ENCODE measurements around the gene RYR2.
"Not testable (repeated sequence)": the region's sequence is repeated elsewhere in the genome, so short reads cannot be mapped to it uniquely, and the experiment has no call there.

Gene RYR2

DNA sequence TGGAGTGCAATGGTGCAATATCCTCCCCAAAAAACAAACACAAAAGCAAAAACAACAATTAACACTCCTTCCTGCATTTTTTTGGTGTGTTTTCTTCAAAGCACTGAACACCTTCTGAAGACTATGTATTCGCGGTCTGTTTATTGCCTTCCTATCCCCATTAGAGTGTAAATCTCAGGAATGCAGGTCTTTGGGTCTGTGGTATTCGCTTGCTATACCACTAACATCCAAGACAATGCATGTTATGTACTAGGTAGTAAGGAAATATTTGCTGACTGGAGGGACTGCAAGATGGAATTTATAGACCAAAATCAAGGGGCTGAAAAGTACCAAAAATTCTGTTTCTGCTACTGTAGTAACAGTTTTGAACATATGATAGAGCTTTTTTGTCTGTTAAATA is 299.4 kb downstream of the RYR2 start:
- in situ Hi-C loops (cut with HindIII; ENCODE audit: low pct_unique_long_range_greater_than_20kb, low sequenced_read_pairs), result no loop called here
- TF ChIP-seq JUND (IDR thresholded peaks at IDR 0.05; ENCODE audit: low read depth), result no peak
- DNase-seq (ENCODE audit: low read depth in 1 of 2, low spot score in 1 of 2), result no peak

DNA sequence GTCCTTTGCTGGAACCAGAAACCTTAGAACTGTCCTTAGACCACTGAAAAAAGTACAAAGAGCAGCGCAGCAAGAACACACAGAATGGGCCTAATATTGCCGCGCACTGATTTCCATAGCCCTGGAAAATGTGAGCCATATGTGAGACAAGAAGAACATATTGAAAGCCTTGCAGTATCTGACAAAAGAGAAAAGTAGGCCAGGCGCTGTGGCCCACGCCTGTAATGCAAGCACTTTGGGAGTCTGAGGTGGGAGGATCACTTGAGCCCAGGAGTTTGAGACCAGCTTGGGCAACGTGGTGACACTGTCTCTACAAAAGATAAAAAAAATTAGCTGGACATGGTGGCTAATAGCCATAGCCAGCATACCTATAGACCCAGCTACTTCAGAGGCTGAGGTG is 300.7 kb downstream of the RYR2 start:
- no peak for TF ChIP-seq JUND (IDR thresholded peaks at IDR 0.05; ENCODE audit: low read depth)
- DNase-seq (ENCODE audit: low read depth in 1 of 2, low spot score in 1 of 2), result no peak
- in situ Hi-C loops (cut with HindIII; ENCODE audit: low pct_unique_long_range_greater_than_20kb, low sequenced_read_pairs), result no loop called here

GRCh38 chr1:237352747-237353146 is 310.8 kb downstream of the RYR2 start:
- in situ Hi-C loops (cut with HindIII; ENCODE audit: low pct_unique_long_range_greater_than_20kb, low sequenced_read_pairs), result no loop called here
- no peak for DNase-seq (ENCODE audit: low read depth in 1 of 2, low spot score in 1 of 2)
- TF ChIP-seq JUND (IDR thresholded peaks at IDR 0.05; ENCODE audit: low read depth), result no peak

DNA sequence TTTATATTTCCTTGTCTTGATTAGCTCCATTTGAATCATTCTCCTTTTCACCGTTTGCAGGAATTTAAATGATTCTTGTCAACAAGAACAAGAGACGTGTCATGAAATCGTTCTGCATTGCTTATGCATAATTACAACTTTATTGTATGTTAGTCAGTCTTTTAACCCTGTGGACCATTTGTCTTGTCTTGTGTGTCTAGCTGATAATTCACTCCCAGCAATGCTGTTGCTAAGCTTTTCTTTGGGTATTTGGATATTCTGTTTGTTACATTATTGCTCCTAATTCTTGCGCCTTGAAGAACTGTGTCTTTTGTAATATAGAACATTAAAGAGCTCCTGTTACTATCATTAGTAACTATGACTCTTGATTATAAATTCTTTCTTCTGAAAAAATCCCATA is 311.9 kb downstream of the RYR2 start:
- no peak for TF ChIP-seq JUND (IDR thresholded peaks at IDR 0.05; ENCODE audit: low read depth)
- DNase-seq (ENCODE audit: low read depth in 1 of 2, low spot score in 1 of 2), result no peak
- in situ Hi-C loops (cut with HindIII; ENCODE audit: low pct_unique_long_range_greater_than_20kb, low sequenced_read_pairs), result no loop called here

DNA sequence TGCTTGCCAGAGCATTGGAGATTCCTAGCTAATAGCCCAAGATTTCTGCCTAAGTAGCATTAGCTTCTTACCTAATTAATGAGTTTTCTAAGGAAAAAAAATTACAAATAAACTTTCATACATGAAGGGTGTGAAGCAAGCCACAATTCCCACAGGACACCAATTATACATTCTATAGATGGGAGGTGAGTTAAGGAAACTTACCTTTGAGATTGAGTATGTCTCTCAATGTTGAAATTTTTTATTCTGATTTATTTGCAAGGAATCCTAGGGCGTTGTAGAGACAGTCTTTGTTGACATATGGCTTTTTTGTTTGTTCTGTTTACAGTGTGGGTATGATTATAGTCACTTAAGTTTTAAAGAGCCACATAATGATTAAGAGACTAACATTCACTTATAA is 313.0 kb downstream of the RYR2 start:
- TF ChIP-seq JUND (IDR thresholded peaks at IDR 0.05; ENCODE audit: low read depth), result no peak
- in situ Hi-C loops (cut with HindIII; ENCODE audit: low pct_unique_long_range_greater_than_20kb, low sequenced_read_pairs), result no loop called here
- no peak for DNase-seq (ENCODE audit: low read depth in 1 of 2, low spot score in 1 of 2)

DNA sequence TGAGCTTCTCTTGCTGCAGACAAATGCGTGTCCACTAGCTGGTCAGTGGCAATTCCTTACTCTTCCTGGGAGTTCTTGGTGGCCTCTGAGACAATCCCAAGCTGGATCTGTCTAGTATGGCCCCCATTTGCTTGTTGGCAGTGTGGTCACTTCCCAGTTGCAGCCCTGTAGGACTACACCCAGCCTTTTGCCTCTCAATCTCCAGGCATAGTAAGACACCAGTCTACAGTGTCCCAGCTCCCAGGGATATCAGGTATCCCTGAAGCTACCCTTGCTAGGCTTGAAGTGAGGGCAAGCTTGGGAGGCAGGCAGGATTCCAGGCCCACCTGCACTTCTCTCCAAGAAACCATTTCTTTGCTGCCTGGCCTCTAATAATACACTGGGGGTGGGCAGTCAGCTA is 316.6 kb downstream of the RYR2 start:
- TF ChIP-seq JUND (IDR thresholded peaks at IDR 0.05; ENCODE audit: low read depth), result no peak
- no peak for DNase-seq (ENCODE audit: low read depth in 1 of 2, low spot score in 1 of 2)
- in situ Hi-C loops (cut with HindIII; ENCODE audit: low pct_unique_long_range_greater_than_20kb, low sequenced_read_pairs), result no loop called here

DNA sequence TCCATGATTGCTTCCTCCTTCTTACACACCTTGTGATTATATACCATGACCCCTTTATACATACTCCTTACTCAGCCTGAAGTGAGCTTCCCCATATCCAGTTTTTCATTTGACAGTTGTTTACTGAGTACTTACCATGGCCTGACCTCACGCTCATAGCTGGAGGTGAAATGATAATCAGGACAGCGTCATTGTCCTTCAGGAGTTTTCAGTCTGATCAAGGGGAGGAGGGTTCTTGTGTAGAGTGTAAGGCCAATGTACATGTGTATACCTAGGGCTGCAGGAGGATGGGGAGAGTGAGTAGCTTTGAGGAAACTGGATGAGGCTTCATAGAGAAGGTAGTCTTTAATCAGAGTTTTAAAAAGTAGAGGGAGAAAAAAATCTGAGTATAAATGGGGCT is 325.8 kb downstream of the RYR2 start:
- DNase-seq (ENCODE audit: low read depth in 1 of 2, low spot score in 1 of 2), result no peak
- no peak for TF ChIP-seq JUND (IDR thresholded peaks at IDR 0.05; ENCODE audit: low read depth)
- in situ Hi-C loops (cut with HindIII; ENCODE audit: low pct_unique_long_range_greater_than_20kb, low sequenced_read_pairs), result no loop called here

- DNase-seq (ENCODE audit: low read depth in 1 of 2, low spot score in 1 of 2); in situ Hi-C loops (cut with HindIII; ENCODE audit: low pct_unique_long_range_greater_than_20kb, low sequenced_read_pairs): not testable (repeated sequence)
Observed at GRCh38 chr1:237371477-237371876, 329.5 kb downstream of the RYR2 start.

- no peak for DNase-seq (ENCODE audit: low read depth in 1 of 2, low spot score in 1 of 2)
- in situ Hi-C loops (cut with HindIII; ENCODE audit: low pct_unique_long_range_greater_than_20kb, low sequenced_read_pairs), result no loop called here
- TF ChIP-seq JUND (IDR thresholded peaks at IDR 0.05; ENCODE audit: low read depth), result no peak
Observed at GRCh38 chr1:237383791-237384190, 341.8 kb downstream of the RYR2 start.

DNA sequence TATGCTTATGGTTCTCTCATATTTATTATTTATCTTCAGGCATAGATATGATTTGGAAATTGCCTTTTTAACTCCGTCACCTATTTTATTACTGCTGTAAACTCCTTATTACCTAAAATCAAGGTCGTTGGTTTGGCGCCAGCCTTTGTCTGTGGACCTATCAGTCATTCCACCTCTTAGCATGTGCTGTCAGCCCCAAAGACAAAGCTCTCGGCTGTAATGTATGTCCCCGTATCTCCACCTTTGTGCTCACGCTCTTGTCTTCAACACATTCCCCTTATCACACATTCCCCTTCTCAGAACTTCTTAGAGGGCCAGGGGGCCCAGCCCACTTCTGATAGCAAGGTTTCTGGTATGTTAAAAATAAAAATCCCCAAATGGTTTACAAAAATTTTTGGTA is 342.2 kb downstream of the RYR2 start:
- no peak for TF ChIP-seq JUND (IDR thresholded peaks at IDR 0.05; ENCODE audit: low read depth)
- in situ Hi-C loops (cut with HindIII; ENCODE audit: low pct_unique_long_range_greater_than_20kb, low sequenced_read_pairs), result no loop called here
- no peak for DNase-seq (ENCODE audit: low read depth in 1 of 2, low spot score in 1 of 2)

- peak; percentile 33 to 35 for DNase-seq (ENCODE audit: low read depth in 1 of 2, low spot score in 1 of 2)
- no peak for TF ChIP-seq JUND (IDR thresholded peaks at IDR 0.05; ENCODE audit: low read depth)
- in situ Hi-C loops (cut with HindIII; ENCODE audit: low pct_unique_long_range_greater_than_20kb, low sequenced_read_pairs), result no loop called here
Observed at GRCh38 chr1:237386362-237387143, 344.6 kb downstream of the RYR2 start.

DNA sequence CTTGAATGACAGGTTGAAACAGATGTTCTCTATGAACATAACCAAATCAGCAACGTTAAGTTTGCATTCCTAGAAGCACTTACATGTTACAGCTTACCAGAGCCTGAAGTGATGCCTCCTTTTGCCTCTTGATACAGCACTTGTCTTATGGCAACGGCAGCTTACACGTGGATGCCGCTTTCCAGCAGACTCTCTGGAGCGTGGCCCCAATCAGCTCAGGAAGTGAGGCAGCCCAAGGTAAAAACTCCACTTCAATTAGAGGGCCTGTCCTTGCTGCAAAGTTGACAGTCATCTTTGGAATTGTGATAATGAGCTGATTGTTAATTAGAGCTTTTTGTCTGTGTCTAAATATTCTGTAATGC is 345.1 kb downstream of the RYR2 start:
- in situ Hi-C loops (cut with HindIII; ENCODE audit: low pct_unique_long_range_greater_than_20kb, low sequenced_read_pairs), result no loop called here
- DNase-seq (ENCODE audit: low read depth in 1 of 2, low spot score in 1 of 2), result no peak
- no peak for TF ChIP-seq JUND (IDR thresholded peaks at IDR 0.05; ENCODE audit: low read depth)

- DNase-seq (ENCODE audit: low read depth in 1 of 2, low spot score in 1 of 2), result no peak
- in situ Hi-C loops (cut with HindIII; ENCODE audit: low pct_unique_long_range_greater_than_20kb, low sequenced_read_pairs), result no loop called here
- no peak for TF ChIP-seq JUND (IDR thresholded peaks at IDR 0.05; ENCODE audit: low read depth)
Observed at GRCh38 chr1:237390823-237391222, 348.8 kb downstream of the RYR2 start.

GRCh38 chr1:237393632-237394031 is 351.6 kb downstream of the RYR2 start:
- DNase-seq (ENCODE audit: low read depth in 1 of 2, low spot score in 1 of 2), result no peak
- in situ Hi-C loops (cut with HindIII; ENCODE audit: low pct_unique_long_range_greater_than_20kb, low sequenced_read_pairs), result no loop called here
- no peak for TF ChIP-seq JUND (IDR thresholded peaks at IDR 0.05; ENCODE audit: low read depth)
